ENCODE data around the gene MYL4.
"Not testable (repeated sequence)": the region's sequence is repeated elsewhere in the genome, so short reads cannot be mapped to it uniquely, and the experiment has no call there.

The MYL4 gene

GRCh38 chr17:47208744-47209488 lies at the start of gene MYL4:
Gene MYL4, plus strand, starts transcription at chr17:47209348. Its CDS starts 75 bp downstream, at chr17:47209423.
- DNase-seq, result no peak

GRCh38 chr17:47162013-47162622 lies 47.0 kb upstream of the MYL4 start:
- no peak for DNase-seq

GRCh38 chr17:47164263-47164662 lies 44.9 kb upstream of the MYL4 start:
- no peak for DNase-seq

GRCh38 chr17:47165137-47165536 lies 44.0 kb upstream of the MYL4 start:
- no peak for DNase-seq

GRCh38 chr17:47166854-47167253 lies 42.3 kb upstream of the MYL4 start:
- not testable (repeated sequence) for DNase-seq

GRCh38 chr17:47168896-47169295 lies 40.3 kb upstream of the MYL4 start:
- DNase-seq, result not testable (repeated sequence)

- no peak for DNase-seq
Measured at GRCh38 chr17:47170710-47171109, 38.4 kb upstream of the MYL4 start.

DNA sequence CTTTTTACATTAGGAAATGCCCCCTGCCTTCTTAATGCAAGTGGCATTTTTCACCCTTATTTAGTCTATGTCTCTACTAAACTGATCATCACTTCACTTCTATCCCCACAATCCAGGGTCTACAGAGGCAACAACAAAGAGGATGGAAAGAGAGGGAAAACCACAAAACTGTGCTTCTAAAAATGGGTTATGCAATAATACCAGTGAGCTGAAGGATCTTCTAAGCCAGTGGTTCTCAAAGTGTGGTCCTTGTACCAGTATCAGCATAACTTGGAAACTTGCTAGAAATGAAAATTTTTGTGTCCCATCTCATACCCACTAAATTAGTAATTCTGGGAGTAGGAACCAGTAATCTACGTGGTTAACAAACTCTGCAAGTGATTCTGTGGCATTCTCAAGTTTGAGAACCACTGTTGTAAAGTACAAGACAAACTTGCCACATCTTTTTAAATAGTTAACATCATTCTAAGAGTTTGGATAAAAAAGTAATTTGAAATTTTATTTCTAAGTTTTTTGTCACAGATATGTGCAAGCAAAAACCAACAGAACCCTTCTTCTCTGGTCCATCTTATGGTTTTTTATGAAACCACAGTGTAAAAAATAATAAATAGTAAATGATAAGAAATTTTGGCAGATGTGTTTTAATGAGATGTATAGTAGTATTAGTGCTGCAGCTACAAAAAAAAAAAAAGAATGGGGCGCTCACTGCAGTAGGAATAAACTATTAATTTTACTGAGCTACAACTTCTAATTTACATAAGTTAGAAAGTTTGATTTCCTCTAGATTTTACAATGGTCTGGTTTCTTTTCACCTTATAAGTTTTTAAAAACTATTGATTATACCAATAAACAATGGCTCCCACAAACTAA lies 36.2 kb upstream of the MYL4 start:
- no peak for DNase-seq

DNA sequence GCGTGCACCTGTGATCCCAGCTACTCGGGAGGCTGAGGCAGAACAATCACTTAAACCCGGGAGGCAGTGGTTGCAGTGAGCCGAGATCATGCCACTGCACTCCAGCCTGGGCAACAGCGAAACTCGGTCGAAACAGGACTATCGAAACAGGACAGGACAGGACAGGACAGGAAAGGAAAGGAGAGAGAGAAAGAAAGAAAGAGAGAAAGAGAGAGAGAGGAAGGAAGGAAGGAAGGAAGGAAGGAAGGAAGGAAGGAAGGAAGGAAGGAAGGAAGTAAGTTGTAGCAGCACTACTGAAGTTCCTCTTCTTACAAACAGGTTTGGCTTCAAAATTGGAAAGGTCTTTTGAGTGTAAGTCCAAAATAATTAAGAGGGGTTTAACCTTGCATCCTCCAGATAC lies 34.3 kb upstream of the MYL4 start:
- DNase-seq, result not testable (repeated sequence)

DNA sequence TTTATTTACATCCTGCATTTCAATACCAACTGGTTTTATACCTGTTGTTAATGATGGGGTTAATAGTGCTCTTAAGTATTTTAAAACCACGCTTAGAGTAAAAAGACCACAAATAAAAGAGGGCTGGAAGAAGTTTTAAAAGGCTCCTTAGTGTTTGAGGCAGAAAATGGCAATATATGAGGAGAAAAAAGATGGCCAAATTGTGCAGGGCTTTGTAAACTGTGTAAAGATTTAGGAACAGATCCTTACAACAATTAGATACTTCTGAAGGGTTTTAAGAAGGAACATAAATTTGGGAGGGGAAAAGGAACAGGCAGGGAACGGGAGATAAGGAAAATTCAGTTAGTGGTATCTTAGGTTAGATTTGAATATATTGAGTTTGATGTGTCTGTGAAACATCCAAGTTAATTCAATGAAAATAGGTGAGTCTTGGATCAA lies 32.7 kb upstream of the MYL4 start:
- DNase-seq, result no peak

DNA sequence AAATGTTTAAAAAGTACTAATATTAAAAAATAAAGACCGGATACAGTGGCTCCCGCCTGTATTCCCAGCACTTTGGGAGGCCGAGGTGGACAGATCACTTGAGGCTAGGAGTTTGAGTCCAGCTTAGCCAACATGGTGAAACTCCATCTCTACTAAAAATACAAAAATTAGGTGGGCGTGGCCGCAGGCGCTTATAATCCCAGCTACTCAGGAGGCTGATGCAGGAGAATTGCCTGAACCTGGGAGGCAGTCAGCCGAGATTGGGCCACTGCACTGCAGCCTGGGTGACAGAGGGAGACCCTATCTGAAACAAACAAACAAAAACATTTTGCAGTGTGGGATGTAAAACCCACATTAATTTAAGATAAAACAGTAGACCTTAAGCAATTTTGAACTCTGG lies 31.9 kb upstream of the MYL4 start:
- no peak for DNase-seq

DNA sequence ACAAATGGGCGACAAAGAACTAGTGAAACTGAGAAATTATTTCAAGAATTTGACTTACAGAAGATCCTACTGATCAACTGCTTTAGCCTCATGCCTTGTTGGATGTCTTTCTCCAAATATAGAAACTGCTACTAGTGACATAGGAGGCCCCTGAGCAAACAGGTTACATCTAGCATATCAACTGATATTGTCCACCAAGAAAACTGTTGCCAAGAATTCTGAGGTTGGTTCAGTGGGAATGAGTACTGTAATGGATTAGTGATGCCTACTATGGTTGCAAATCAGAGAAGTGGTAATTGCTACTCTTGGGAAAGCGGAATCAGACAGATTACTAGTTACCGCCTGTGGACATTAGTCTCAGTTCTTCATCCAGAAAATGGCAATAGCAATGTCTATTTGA lies 30.0 kb upstream of the MYL4 start:
- DNase-seq, result no peak

- DNase-seq, result no peak
Measured at GRCh38 chr17:47180337-47180736, 28.8 kb upstream of the MYL4 start.

DNA sequence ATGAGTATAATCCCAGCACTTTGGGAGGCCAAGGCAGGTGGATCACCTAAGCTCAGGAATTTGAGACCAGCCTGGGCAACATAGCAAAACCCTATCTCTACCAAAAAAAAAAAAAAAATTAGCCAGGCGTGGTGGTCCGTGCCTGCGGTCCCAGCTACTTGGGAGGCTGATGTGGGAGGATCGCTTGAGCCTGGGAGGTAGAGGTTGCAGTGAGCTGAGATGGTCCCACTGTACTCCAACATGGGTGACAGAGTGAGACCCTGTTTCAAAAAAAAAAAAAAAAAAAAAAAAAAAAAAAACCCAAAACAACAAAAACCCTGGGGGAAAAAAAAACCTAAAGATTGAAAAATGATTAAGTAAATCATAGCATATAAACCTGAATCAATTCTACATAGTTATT lies 28.2 kb upstream of the MYL4 start:
- DNase-seq, result not testable (repeated sequence)

- no peak for DNase-seq
Measured at GRCh38 chr17:47184681-47185080, 24.5 kb upstream of the MYL4 start.

GRCh38 chr17:47188271-47188875 lies 20.8 kb upstream of the MYL4 start:
- DNase-seq, result no peak

DNA sequence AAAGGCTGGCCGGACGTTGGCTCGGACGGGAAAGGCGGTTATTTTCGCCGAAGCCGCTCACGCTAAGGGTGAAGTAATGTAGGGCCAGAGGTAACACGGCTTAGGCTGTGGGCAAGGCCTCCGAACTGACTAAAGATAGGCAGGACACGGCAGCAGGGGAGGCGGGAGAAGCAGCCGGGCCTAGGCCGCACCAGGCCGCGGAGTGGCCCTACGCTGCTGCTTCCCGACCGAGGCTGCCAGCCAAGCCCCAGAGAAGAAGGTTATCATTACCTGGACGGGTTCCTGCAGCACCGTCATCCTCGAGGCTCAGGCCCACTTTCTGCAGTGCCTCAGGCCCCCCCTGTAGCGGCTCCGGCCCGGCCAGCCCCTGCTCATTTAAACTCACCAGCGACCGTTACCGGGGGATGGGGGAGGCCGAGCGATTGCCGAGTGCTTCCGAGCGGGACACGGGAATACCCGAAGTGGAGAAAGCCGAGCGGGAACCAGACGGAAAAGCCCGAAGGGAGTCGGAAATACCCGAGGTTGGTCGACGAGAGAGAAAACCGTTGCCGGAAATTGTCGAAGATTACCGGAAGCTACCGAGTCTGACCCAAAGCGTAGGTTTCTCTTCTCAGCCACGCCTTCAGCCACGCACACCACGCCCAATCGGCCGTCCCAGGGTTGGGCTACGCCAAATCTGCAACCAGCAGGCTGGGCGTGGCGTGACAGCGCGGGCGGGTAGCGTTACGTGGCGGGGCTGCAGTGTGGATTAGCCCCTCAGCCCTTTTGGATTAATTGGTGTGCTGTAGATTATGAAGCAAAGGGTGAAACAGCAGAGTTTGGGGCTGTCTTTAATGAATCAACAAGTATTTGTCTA lies 20.0 kb upstream of the MYL4 start, which contains the start of gene CDC27:
TSS of gene CDC27 (minus strand) at position 420 of the 856 bp plus-strand sequence. CDS start at position 297, 123 bp downstream.
- DNase-seq, result peak; percentile 100

DNA sequence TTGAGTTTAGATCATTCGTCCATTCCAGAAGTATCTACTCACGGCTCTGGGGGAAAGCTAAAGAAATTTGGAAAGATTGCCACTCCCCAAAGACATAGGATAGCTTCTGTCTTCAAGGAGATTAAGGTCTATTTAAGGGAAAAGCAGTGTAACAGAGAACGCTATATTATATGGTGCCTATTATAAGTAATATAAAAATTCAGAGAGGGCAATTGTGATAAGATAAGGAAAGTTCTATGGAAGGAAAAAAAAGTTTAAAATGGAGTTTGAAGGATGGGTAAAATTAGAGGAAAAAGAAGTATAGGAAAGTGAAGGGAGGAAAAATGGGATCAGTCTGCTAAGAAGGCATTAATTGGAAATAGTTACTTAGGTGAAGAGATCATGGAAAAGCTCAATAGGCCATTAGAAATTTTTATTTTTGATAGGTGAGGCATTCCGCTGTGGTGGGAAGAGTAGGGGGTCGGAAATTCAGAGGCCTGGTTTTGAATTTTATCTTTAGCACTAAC lies 19.4 kb upstream of the MYL4 start:
- DNase-seq, result no peak

- no peak for DNase-seq
Measured at GRCh38 chr17:47190243-47190642, 18.9 kb upstream of the MYL4 start.

DNA sequence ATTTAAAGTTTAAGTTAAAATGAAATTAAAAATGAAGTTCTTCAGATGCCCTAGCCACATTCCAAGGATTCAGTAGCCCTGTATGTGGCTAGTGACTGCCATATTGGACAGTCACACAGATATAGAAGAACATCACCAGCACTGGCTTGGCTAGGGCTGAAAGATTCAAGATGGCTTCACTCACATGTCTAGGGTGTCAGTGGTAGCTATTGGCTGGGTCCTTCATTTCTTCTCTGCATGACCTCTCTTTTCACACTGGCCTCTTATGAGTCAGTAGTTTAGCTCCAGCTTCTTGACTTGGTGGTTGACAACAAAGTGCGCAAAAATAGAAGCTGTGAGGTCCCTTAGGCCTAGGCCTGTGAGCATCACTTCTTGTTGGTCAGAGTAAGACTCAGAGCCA lies 18.4 kb upstream of the MYL4 start:
- DNase-seq, result no peak

- DNase-seq, result no peak
Measured at GRCh38 chr17:47192554-47192953, 16.6 kb upstream of the MYL4 start.
